Sciatic nerve (tissue), 2 donors: ENCODE data around the gene IMPG2. TPM values are rescaled to one million over a fixed set of nuclear protein-coding genes. Genes with fewer than 3 reads are reported as not detected.
A peak's percentile ranks its signal among the peaks of the same experiment; 100 is the strongest.

Source experiments
- ATAC-seq: fragments of 200-7000 bp; cut with Tn5 transposase; one replicate; pipeline ENCODE4 v1.9.1; 2020; ENCODE audit warnings: mild to moderate bottlenecking, moderate library complexity
- DNase-seq: peaks from one replicate; pipeline ENCODE4 v3.0.0-alpha.2; 2020; ENCODE audit warnings: low spot score
- intact Hi-C: fragments of 100-400 bp; cut with DNase I; formaldehyde crosslinking; loops from one replicate; pipeline ENCODE4 v1.14.2; 2022
- total RNA-seq: library from RNA; stranded (reverse); fragmentation: NEBNext Ultra II Directional; extraction: Animal tissue kit (Norgen Biotek cat#: 25700); gene quantifications from one replicate; pipeline ENCODE4 v1.2.1, GENCODE V29; 2021
- donor health status: DM: no; HTN: no; CAD: no.
- donor health status: DM: no; HTN: no; CAD: no.

IMPG2 gene
- total RNA-seq, 1 donor from 2014 or later: 0.22 TPM

DNA sequence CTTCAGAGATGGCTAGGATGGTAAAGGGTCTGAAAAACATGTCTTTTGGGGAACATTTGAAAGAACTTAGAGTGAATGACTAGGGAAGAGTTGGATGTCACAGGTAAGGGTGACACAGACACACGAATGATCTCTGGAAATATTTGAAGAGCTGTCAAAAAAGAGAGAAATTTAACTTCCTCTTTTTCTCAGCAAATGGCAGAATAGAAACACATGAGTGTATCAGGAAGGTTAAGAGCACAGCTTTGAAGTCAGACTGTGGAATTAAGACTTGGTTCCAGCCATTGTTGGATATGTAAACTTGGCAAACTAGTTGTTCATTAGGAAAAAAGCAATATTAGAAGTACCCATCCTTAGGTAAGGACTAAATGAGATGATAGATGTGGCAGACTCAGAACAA lies 117.7 kb downstream of the IMPG2 start:
- DNase-seq (no peak), ATAC-seq (no peak)
- intact Hi-C loops: no loop called here

DNA sequence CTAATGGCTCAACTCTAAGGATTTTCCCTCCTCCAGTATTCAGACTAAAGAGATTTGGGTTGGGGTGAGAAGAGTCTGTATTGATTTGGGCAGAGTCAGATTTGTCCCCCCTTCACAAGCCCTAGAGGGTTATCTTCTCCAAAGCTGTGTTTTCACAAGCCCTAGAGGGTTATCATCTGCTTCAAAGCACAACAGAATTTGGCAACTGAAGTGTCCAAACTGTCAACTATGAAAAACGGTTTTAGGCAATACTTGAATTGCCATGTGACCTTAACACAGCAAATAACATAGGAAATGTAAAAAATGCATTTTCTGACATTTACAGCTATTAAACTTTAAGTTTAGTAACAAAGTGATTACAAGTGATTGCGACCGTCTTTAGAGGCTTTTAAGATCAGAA lies 119.9 kb downstream of the IMPG2 start:
- ATAC-seq (peak; percentile 48), DNase-seq (no peak)
- intact Hi-C loops: no loop called here

DNA sequence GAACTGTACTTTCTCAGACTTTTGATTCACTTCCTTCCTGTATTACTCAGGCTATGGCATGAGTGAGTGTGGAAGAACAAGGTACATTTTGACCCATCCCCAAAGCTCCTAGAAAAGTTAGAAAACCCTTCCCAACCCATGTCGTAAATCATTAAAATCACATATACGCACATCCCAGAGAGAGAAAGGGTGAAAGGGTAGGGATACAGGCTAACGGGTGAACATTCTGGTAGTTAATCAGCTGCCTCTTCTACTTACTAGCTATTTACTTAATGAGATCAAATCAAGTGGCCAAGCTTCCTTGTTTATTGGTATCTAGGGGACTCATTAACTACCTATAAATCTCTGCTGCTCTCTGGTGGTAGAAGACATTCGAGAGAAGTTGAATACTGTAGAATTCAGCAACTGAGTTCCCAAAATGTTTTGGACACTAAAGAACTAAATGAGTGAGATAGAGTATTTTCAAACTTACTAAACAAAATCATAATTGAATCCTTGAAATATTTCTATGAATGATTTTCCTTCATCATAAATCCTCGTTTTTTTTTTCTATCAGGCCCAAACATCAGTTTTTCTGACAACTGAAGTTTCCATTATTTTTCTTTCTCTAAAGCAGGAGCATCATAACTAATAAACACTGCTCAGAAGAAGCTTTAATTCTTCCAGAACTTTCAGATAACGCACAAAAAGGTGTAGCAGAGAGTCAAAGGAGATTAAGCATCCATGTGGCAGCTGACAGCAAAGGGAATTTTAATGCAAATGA lies 124.2 kb downstream of the IMPG2 start:
- intact Hi-C loops: no loop called here
- peak; percentile 84 for ATAC-seq
- no peak for DNase-seq

DNA sequence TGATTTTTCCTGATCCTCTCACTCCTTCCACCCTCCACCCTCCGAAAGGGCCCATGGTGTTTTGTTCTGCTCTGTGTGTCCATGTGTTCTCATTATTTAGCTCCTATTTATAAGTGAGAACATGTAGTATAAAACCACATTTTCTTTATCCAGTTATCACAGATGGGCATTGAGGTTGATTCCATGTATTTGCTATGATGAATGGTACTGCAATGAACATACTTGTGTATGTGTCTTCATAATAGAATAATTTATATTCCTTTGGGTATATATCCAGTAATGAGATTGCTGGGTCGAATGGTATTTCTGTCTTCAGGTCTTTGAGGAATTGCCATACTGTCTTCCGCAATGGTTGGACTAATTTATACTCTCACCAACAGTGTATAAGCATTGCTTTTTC lies 126.0 kb downstream of the IMPG2 start:
- DNase-seq: no peak
- intact Hi-C loops: no loop called here

DNA sequence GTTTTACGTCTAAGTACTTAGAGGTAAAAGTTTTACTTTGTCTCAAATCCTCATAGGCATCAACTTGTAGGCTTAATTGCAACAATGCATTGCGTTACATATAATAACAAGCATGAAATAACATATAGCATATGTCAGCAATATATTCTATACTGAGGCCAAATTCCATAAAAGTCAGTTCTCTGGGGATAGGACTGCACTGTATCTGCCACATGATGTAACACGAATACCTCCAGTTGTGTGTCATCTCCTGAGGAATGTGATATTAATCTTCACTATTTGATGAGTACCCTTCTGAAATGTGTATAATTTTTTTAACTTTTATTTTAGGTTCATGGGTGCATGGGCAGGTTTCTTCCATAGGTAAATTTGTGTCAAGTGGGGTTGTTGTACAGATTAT lies 126.4 kb downstream of the IMPG2 start:
- DNase-seq: no peak
- ATAC-seq: no peak
- intact Hi-C loops: no loop called here

More for the DNA sequence above, 126.0 kb downstream of the IMPG2 start:
- no peak for ATAC-seq

DNA sequence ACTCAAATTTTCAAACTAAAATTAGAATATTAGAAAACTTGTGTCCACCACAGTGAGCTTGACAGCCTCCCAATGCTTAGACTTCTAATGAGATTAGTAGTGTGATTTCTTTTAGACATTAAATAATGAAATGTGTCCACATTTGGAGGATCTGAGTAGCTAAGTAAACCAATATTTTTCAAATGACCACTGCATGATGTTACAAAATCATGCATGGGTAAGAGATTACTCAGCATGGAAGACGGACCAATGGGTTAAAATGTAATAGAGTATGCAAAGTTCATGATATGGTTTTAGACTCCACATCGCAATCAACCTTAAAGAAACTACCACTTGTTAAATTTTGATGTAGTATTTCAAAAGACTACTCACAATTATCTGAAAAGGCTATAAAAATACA lies 130.6 kb downstream of the IMPG2 start:
- ATAC-seq (no peak), DNase-seq (no peak)
- intact Hi-C loops: no loop called here

DNA sequence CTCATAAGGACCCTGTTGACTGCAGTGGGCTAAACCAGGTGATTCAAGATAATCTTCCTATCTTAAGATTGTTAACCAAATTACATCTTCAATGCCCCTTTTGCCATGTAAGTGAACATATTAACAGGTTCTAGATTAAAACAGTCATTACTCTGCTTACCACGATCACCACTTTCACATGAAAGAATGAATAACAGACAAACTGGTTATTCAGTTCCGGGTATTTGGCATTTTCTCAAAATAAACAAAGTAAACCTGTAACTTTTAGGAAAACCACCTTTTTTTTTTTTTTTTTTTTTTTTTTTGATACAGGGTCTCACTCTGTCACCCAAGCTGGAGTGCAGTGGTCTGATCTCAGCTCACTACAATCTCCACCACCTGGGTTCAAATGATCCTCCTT lies 131.2 kb downstream of the IMPG2 start:
- ATAC-seq (no peak), DNase-seq (no peak)
- intact Hi-C loops: no loop called here

DNA sequence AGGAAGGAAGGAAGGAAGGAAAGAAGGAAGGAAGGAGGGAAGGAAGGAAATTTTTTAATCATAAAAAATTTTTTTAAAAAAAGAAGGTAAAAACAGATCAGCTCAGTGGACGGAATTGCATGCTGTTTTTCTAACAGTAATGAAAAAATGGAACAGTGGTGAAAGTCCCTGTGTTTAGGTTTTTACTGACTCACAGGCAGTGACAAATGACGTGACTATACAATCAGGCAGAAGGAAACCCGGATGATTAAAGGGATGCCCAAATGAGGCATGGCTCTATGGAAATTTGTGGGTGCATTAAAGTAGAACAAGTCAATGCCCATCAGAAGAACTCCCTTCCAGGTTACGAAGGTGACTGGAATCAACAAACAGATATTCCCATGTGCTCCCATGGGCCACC lies 135.0 kb downstream of the IMPG2 start:
- intact Hi-C loops: no loop called here
- no peak for DNase-seq
- no peak for ATAC-seq

DNA sequence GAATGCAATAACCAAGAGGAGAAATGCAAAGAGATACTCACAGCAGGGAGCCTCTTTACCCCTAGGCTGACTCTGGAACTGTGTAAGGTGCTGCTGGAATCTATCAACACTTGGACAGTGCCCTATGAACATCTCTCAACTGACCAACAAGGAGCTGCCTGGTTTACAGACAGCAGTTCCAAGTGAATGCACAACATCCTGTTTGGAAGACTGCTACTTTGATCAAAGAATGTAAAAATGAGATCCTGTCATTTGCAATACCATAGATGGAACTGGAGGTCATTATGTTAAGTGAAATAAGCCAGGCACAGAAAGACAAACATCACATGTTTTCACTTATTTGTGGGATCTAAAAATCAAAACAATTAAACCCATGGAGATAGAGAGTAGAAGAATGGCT lies 136.3 kb downstream of the IMPG2 start:
- intact Hi-C loops: no loop called here
- DNase-seq: no peak
- ATAC-seq: no peak

DNA sequence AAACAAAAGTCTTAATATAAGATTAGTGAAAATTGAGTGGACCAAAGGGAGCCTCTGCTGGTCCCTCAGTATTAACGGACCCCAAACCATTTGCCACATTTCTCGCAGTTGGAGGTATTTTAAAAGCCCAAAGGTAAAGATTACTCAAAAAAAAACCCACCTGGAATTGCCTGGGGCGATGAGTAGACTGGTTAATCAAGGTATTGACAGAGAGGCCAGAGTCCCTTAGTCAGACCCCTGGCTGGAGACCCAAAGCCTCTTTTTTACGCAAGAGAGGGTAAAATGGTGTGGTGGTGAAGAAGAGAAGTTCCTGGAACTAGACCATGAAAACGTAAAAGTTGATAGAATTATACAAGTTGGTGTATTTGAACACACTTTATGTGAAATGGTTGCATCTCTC lies 137.2 kb downstream of the IMPG2 start:
- DNase-seq: no peak

DNA sequence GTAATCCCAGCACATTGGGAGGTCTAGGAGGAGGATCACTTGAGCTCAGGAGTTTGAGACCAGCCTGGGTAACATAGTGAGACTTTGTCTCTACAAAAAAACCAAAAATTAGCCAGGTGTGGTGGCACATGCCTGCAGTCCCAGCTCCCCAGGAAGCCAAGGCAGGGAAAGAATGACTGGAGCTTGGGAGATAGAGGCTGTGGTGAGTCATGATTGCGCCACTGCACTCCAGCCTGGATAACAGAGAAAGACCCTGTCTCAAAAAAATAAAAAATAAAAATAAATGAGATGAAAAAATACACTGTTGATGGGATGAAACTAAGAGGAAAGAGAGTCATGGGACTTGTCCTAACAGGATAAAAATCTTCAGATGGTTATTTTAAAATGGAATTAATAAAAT lies 137.6 kb downstream of the IMPG2 start:
- ATAC-seq (no peak), DNase-seq (no peak)
- intact Hi-C loops: no loop called here

More for the DNA sequence above, 137.2 kb downstream of the IMPG2 start:
- intact Hi-C loops: no loop called here
- no peak for ATAC-seq

DNA sequence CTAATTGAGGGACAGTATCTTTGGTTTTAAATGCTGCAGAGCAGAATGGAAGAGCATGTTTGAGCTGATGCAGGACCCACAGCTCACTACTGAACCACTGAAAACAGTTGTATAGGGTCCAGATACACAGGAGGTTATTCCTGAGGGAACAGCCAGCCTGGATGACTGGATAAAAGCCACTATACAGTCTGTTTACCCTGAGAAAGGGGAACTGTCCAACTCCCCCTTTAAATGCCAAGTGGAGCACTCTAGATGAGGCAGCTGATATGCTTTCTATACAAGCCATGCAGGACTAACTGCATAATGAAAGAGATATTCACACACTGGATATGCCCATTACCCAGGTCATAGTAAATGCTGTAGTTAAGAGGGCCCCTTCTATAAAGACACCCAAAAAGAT lies 138.6 kb downstream of the IMPG2 start:
- DNase-seq: no peak
- intact Hi-C loops: no loop called here
- no peak for ATAC-seq

DNA sequence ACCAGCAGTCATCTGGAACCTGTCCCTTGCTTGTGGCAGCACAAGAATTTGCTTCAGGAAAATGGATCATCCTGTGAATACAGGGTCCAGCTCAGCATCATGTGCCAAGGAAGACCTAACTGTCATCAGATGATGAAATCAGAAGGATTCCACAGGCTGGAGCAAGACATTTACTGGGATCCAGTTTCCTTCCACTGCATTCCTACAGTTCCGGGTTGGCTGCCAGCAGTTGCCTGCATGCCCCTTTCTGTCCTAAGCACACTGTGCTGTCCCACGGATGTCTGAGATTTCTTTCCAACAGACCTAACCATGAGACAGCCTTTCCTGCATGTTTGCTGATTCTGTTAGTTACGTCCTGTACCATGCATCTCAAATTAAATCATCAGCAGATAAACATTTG lies 140.7 kb downstream of the IMPG2 start:
- ATAC-seq (peak; percentile 13), DNase-seq (no peak)
- intact Hi-C loops: no loop called here

DNA sequence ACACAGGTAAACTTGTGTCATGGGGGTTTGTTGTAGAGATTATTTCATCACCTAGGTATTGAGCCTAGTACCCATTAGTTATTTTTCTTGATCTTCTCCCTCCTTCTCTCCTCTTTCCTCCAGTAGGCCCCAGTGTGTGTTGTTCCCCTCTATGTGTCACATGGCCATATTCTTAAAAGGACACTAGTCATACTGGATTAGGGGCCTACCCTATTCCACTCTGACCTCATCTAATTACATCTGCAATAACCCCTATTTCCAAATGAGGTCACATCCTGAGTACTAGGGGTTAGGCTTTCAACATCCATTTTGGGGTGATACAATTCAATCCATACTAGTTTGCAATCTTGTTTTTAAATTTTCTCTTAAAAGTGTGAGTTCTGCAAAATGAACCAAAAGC lies 142.8 kb downstream of the IMPG2 start:
- no peak for DNase-seq
- no peak for ATAC-seq
- intact Hi-C loops: no loop called here

Other genes with a start within 250 kb of the IMPG2 start
- gene SENP7, start 192.6 kb upstream of the IMPG2 start, total RNA-seq: 38.2 TPM
- gene TRMT10C, start 241.3 kb upstream of the IMPG2 start, total RNA-seq: 15.0 TPM